PC-9 (cell line): ENCODE data around the gene ARL3.

Source experiments
- CTCF ChIP-seq: fragments of 200-600 bp; sonication (generic); conservative IDR thresholded peaks from 2 replicates; pipeline ENCODE4 v1.6.1; 2017; ENCODE audit warnings: mixed run types, antibody characterized with exemption, mild to moderate bottlenecking, moderate library complexity
- EZH2 ChIP-seq: fragments of 200-600 bp; sonication (generic); IDR thresholded peaks from 2 replicates; pipeline ENCODE4 v1.8.0; 2017; ENCODE audit warnings: antibody characterized with exemption, low read depth

- no peak for TF ChIP-seq CTCF
- TF ChIP-seq EZH2, result no peak
Measured at GRCh38 chr10:102682981-102683380, 31.2 kb downstream of the ARL3 start.
